OCI-LY3 (cell line): ENCODE results near the gene PPP4R3B.

Experiments used
- H2AFZ ChIP-seq: fragments of 200-600, 300-600 bp; shearing (Covaris generic); 2 replicates; pipeline ENCODE4 v1.6.0; 2014; ENCODE audit warnings: antibody characterized with exemption, low read depth, low read length
- H3K27ac ChIP-seq: fragments of 200-600, 300-600 bp; sonication (generic); 2 replicates; pipeline ENCODE4 v1.5.1; 2014; ENCODE audit warnings: mild to moderate bottlenecking, low read length, moderate library complexity, mixed read lengths
- H3K27me3 ChIP-seq: fragments of 200-600, 300-600 bp; sonication (generic); 2 replicates; pipeline ENCODE4 v1.6.1; 2014; ENCODE audit warnings: low read depth, low read length, mixed read lengths
- H3K36me3 ChIP-seq: fragments of 200-600, 300-600 bp; sonication (generic); replicated peaks from 2 replicates; pipeline ENCODE3; 2014; ENCODE audit warnings: low read depth, low read length, mixed read lengths
- H3K4me1 ChIP-seq: fragments of 300-600, 200-600 bp; sonication (generic); 2 replicates; pipeline ENCODE4 v1.6.1; 2014; ENCODE audit warnings: low read length, mixed read lengths
- H3K4me2 ChIP-seq: fragments of 200-600, 300-600 bp; sonication (generic); 2 replicates; pipeline ENCODE4 v1.6.1; 2014; ENCODE audit warnings: low read length, mixed read lengths
- H3K4me3 ChIP-seq: fragments of 300-600, 200-600 bp; sonication (generic); 2 replicates; pipeline ENCODE4 v1.5.1; 2014; ENCODE audit warnings: antibody characterized with exemption, mild to moderate bottlenecking, low read length, moderate library complexity
- H3K79me2 ChIP-seq: fragments of 300-600, 200-600 bp; shearing (Covaris generic); 2 replicates; pipeline ENCODE4 v1.6.1; 2014; ENCODE audit warnings: mild to moderate bottlenecking, low read length, mixed read lengths
- H3K9ac ChIP-seq: fragments of 300-600, 200-600 bp; shearing (Covaris generic); 2 replicates; pipeline ENCODE4 v1.6.0; 2014; ENCODE audit warnings: mild to moderate bottlenecking, low read length, moderate library complexity
- H3K9me3 ChIP-seq: fragments of 200-600, 300-600 bp; shearing (Covaris generic); 2 replicates; pipeline ENCODE4 v1.6.1; 2014; ENCODE audit warnings: low read length, mixed read lengths; ENCODE audit not compliant: insufficient read depth
- H4K20me1 ChIP-seq: fragments of 200-600, 300-600 bp; sonication (generic); 2 replicates; pipeline ENCODE4 v1.6.1; 2016; ENCODE audit warnings: low read length, mixed read lengths; ENCODE audit not compliant: insufficient read depth
- CTCF ChIP-seq: fragments of 200-600, 300-600 bp; sonication (generic); IDR thresholded peaks from 2 replicates; pipeline ENCODE4 v1.5.1; 2014; ENCODE audit warnings: antibody characterized with exemption, low read length, low read depth
- EZH2phosphoT487 ChIP-seq: fragments of 200-600 bp; shearing (Covaris generic); IDR thresholded peaks from 2 replicates; pipeline ENCODE4 v1.6.1; 2018; ENCODE audit warnings: antibody characterized with exemption, mixed run types, low read depth

PPP4R3B gene

GRCh38 chr2:55618275-55619055, 1.0 kb upstream of the PPP4R3B start:
- TF ChIP-seq CTCF, result no peak
- no peak for TF ChIP-seq EZH2phosphoT487
- Histone ChIP-seq H3K4me2 (peak overlapping the region; percentile 81), H4K20me1 (peaks cover 36% of the 10 kb centered on the region), H3K79me2 (peaks cover 93% of the 10 kb centered on the region), H3K27me3 (no peaks in the 10 kb centered on the region), H3K4me1 (peaks cover 20% of the 10 kb centered on the region), H3K27ac (peak overlapping the region; percentile 78), H2AFZ (peak overlapping the region; percentile 29; the same call in 1 of the 2 replicates), H3K36me3 (peaks cover 28% of the 10 kb centered on the region), H3K4me3 (peak overlapping the region; percentile 82), H3K9ac (peak overlapping the region; percentile 92), H3K9me3 (no peaks in the 10 kb centered on the region)

- peak overlapping the region; percentile 92 for H3K9ac ChIP-seq
- peaks cover 33% of the 10 kb centered on the region for H3K36me3 ChIP-seq
- peak overlapping the region; percentile 81 for H3K4me2 ChIP-seq
- peak overlapping the region; percentile 29; the same call in 1 of the 2 replicates for H2AFZ ChIP-seq
- H3K79me2 ChIP-seq, result peaks cover 94% of the 10 kb centered on the region
- H3K27me3 ChIP-seq, result no peaks in the 10 kb centered on the region
- peaks cover 36% of the 10 kb centered on the region for H4K20me1 ChIP-seq
- H3K4me1 ChIP-seq, result peaks cover 20% of the 10 kb centered on the region
- H3K27ac ChIP-seq, result peak overlapping the region; percentile 78
- H3K9me3 ChIP-seq, result no peaks in the 10 kb centered on the region
- H3K4me3 ChIP-seq, result peak overlapping the region; percentile 82
- TF ChIP-seq EZH2phosphoT487, result no peak
- no peak for TF ChIP-seq CTCF
Measured at GRCh38 chr2:55618025-55618274, 528 bp upstream of the PPP4R3B start.

GRCh38 chr2:55616551-55617174, 759 bp downstream of the PPP4R3B start:
- no peaks in the 10 kb centered on the region for H3K9me3 ChIP-seq
- peaks cover 30% of the 10 kb centered on the region for H4K20me1 ChIP-seq
- peak overlapping the region; percentile 86 for H3K4me3 ChIP-seq
- H2AFZ ChIP-seq, result no peak overlapping the region
- H3K79me2 ChIP-seq, result peaks cover 94% of the 10 kb centered on the region
- TF ChIP-seq EZH2phosphoT487, result no peak
- TF ChIP-seq CTCF, result no peak
- peak overlapping the region; percentile 75 for H3K27ac ChIP-seq
- peak overlapping the region; percentile 86 for H3K4me2 ChIP-seq
- H3K27me3 ChIP-seq, result no peaks in the 10 kb centered on the region
- H3K36me3 ChIP-seq, result peaks cover 43% of the 10 kb centered on the region
- H3K4me1 ChIP-seq, result peaks cover 20% of the 10 kb centered on the region
- peak overlapping the region; percentile 95 for H3K9ac ChIP-seq

GRCh38 chr2:55611997-55612396, 5.4 kb downstream of the PPP4R3B start:
- Histone ChIP-seq H3K4me3 (no peak overlapping the region), H3K36me3 (peaks cover 47% of the 10 kb centered on the region), H4K20me1 (peaks cover 8% of the 10 kb centered on the region; the same call in 1 of the 2 replicates)

More at GRCh38 chr2:55611997-55612396, 5.4 kb downstream of the PPP4R3B start:
- no peak for TF ChIP-seq CTCF
- TF ChIP-seq EZH2phosphoT487, result no peak
- peaks cover 9% of the 10 kb centered on the region for H3K4me1 ChIP-seq
- H2AFZ ChIP-seq, result no peak overlapping the region
- H3K27me3 ChIP-seq, result no peaks in the 10 kb centered on the region
- no peak overlapping the region for H3K27ac ChIP-seq
- no peaks in the 10 kb centered on the region for H3K9me3 ChIP-seq
- no peak overlapping the region for H3K4me2 ChIP-seq
- H3K79me2 ChIP-seq, result peaks cover 97% of the 10 kb centered on the region
- no peak overlapping the region for H3K9ac ChIP-seq
